HG03060 (cell line): ENCODE measurements around the gene CNNM2.
"Not testable (repeated sequence)": the region's sequence is repeated elsewhere in the genome, so short reads cannot be mapped to it uniquely, and the experiment has no call there.

Experiments used
- ATAC-seq: cut with Tn5 transposase; IDR thresholded peaks from one replicate; pipeline ENCODE4 v1.9.1; 2021; ENCODE audit warnings: low read depth, moderate number of reproducible peaks; ENCODE audit not compliant: unreplicated experiment

Gene CNNM2

DNA sequence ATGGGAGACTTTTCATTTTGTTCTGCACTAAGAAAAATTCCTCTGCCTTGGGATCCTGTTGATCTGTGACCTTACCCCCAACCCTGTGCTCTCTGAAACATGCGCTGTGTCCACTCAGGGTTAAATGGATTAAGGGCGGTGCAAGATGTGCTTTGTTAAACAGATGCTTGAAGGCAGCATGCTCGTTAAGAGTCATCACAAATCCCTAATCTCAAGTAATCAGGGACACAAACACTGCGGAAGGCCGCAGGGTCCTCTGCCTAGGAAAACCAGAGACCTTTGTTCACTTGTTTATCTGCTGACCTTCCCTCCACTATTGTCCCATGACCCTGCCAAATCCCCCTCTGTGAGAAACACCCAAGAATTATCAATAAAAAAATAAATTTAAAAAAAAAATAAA lies 212.1 kb downstream of the CNNM2 start:
- not testable (repeated sequence) for ATAC-seq

DNA sequence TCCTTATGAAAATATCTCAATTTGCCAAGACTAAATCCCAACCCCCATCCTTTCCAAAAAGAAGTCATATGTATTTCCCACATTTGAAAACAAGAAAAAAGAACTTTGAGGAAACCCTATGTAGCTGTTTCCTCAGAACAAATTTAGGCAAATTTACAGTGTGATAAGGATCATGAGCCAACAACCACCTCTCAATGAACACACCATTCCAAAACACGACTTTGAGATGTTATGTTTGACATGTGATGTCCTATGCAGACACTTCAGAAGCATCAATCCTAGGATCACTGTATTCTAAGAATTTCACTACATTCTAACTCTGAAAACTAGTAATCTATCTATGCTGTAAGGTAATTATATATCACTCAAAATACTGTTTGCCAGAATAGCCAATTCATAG lies 212.8 kb downstream of the CNNM2 start:
- ATAC-seq: no peak

DNA sequence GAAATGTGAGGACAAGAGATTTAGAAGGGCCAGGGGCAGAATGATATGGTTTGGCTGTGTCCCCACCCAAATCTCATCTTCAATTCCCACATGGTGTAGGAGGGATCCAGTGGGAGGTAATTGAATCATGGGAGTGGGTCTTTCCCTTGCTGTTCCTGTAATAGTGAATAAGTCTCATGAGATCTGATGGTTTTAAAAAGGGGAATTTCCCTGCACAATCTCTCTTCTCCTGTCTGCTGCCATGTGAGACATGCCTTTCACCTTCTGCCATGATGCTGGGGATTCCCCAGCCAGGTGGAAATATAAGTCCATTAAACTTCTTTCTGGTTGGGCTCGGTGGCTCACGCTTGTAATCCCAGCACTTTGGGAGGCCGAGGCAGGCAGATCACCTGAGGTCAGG lies 217.1 kb downstream of the CNNM2 start:
- ATAC-seq: not testable (repeated sequence)

DNA sequence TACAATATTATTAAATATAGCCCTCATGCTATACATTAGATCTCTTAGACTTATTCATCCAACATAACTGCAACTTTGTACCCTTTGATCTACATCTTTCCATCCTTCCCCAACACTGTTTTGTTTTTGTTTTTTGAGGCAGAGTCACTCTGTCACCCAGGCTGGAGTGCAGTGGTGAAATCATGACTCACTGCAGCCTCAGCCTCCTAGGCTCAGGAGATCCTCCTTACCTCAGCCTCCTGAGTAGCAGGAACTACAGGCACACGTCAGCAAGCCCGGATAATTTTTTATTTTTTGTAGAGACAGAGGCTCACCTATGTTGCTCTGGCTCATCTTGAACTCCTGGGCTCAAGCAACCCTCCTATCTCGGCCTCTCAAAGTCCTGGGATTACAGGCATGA lies 221.7 kb downstream of the CNNM2 start:
- no peak for ATAC-seq
